Measurements from ENCODE around the gene ZMYND10.

The ZMYND10 gene

DNA sequence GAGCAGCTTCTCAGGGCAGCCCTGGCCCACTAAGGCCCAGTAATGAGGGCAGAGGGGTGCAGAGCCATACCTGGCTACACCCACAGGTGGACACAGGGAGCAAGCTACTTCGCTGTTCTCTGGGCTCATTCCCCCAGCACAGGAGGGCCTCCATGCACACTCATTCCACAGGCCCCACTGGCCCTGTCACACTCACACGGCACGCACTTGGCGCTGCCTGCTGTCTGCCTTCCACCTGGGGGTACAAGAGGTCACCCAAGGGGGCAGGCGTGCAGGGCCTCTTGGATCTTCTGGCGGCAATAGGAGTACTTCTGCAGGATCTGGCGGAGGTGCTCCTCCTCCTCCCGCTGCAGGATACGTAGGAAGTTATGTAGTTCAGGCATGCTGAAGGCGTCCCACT, 15.2 kb downstream of the ZMYND10 start:
- H3K27me3 ChIP-seq (ENCODE audit: low read depth, low read length), result no peaks in the 10 kb centered on the region
- H3K36me3 ChIP-seq (ENCODE audit: control insufficient read depth in 1 of 2, insufficient read depth in 2 of 2, low read length in 2 of 2), result peaks cover 20 to 36% of the 10 kb centered on the region in 2 donors
- no peaks in the 10 kb centered on the region for H3K9me3 ChIP-seq (ENCODE audit: control insufficient read depth in 1 of 2, low read length in 2 of 2)
- no peak overlapping the region for H3K27ac ChIP-seq (ENCODE audit: low read length)
- H3K4me3 ChIP-seq (ENCODE audit: low read depth in 1 of 2, low read length in 2 of 2), result no peak overlapping the region
- peaks cover 11 to 29% of the 10 kb centered on the region in 2 donors for H3K4me1 ChIP-seq (ENCODE audit: control insufficient read depth in 1 of 2, insufficient read depth in 2 of 2, low read length in 2 of 2)

DNA sequence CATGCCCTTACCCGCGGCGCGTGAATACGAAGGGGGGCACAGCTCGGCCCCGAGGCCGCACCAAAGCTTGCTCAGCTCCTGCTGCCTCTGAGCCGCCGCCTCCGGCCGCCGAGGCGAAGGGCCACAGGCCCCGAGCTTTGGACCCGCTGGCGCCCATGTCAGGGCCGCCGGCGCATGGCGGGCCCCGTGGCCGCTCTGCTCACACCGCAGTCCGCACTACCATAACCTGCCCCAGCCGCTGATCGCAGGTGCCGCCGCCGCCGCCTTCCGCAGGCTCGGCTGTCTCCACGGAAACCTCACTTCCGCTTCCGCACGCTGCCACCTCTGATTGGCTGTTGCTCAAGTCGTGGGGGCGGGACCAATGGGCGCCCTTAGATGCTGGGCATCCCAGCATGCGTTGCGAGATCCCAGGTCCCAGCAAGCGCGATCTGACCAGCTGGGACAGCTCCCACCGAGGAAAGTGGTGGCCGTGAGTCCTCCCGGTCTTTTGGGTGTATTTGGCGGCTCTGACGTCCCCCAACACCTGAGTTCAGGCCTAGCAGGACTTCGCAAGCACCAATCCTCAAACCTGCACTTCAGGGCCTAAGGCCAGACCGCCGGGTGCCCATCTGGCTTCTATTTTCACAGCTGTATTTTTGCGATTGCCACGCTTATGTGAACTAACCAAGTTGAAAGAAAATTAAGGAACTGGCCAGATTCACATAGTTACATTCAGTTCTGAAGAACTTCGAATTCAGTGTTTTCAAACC, 17.4 kb downstream of the ZMYND10 start, which contains the start of gene TUSC2:
TSS of gene TUSC2 (minus strand) at position 281 of the 749 bp plus-strand sequence. CDS start at position 157, 124 bp downstream.
- Histone ChIP-seq H3K27me3 (ENCODE audit: low read depth, low read length) (no peaks in the 10 kb centered on the region), H3K36me3 (ENCODE audit: control insufficient read depth in 1 of 2, insufficient read depth in 2 of 2, low read length in 2 of 2) (peaks cover 20 to 41% of the 10 kb centered on the region in 2 donors), H3K9me3 (ENCODE audit: control insufficient read depth in 1 of 2, low read length in 2 of 2) (no peaks in the 10 kb centered on the region), H3K4me1 (ENCODE audit: control insufficient read depth in 1 of 2, insufficient read depth in 2 of 2, low read length in 2 of 2) (peaks cover 15 to 39% of the 10 kb centered on the region in 2 donors), H3K27ac (ENCODE audit: low read length) (peak within 1 kb of the TSS; percentile 80), H3K4me3 (ENCODE audit: low read depth in 1 of 2, low read length in 2 of 2) (peak within 1 kb of the TSS; percentile 81 to 98)

DNA sequence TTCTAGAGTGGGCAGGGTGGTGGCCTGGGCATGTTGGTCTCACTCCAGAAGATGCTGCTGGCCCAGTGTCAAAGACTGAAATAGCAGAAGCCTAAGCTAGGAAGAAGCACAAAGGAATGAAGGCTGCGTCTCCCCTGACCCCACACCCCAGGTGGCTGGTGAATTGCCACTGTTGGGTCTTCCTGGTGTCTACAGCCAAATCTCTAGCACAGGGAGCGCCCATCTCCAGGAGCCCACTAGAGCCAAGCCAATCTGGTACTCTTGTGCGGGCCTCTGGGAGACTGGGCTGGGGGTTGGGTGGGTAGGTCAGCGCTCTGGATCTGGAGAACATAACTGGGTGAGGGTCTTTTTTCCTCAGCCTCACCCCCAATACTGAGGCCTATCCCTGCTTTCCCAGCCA, 18.4 kb downstream of the ZMYND10 start:
- Histone ChIP-seq H3K4me1 (ENCODE audit: control insufficient read depth in 1 of 2, insufficient read depth in 2 of 2, low read length in 2 of 2) (peaks cover 15 to 44% of the 10 kb centered on the region in 2 donors), H3K9me3 (ENCODE audit: control insufficient read depth in 1 of 2, low read length in 2 of 2) (no peaks in the 10 kb centered on the region), H3K27ac (ENCODE audit: low read length) (peak overlapping the region; percentile 80), H3K4me3 (ENCODE audit: low read depth in 1 of 2, low read length in 2 of 2) (peak overlapping the region; percentile 81 to 98), H3K27me3 (ENCODE audit: low read depth, low read length) (no peaks in the 10 kb centered on the region), H3K36me3 (ENCODE audit: control insufficient read depth in 1 of 2, insufficient read depth in 2 of 2, low read length in 2 of 2) (peaks cover 20 to 41% of the 10 kb centered on the region in 2 donors)

DNA sequence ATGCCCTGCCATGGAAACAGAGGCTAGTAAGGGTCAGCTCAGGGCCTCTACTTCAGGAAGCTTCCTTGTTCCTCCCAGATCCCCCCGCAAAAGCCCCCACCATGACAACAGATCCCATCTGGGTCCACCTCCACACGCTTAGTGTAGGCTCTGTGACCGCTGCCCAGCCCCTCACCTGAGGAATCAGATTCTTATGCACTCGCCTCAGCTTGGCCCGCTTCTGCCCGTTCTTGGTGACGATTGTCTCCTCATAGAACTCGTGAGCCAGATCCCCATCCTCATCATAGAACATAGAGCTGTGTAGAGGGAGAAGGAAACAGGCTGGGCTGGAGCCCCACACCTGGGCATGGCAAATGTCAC, 19.4 kb downstream of the ZMYND10 start:
- H3K4me3 ChIP-seq (ENCODE audit: low read depth in 1 of 2, low read length in 2 of 2), result no peak overlapping the region
- H3K36me3 ChIP-seq (ENCODE audit: control insufficient read depth in 1 of 2, insufficient read depth in 2 of 2, low read length in 2 of 2), result peaks cover 18 to 32% of the 10 kb centered on the region in 2 donors
- H3K27ac ChIP-seq (ENCODE audit: low read length), result no peak overlapping the region
- peaks cover 15 to 49% of the 10 kb centered on the region in 2 donors for H3K4me1 ChIP-seq (ENCODE audit: control insufficient read depth in 1 of 2, insufficient read depth in 2 of 2, low read length in 2 of 2)
- H3K9me3 ChIP-seq (ENCODE audit: control insufficient read depth in 1 of 2, low read length in 2 of 2), result no peaks in the 10 kb centered on the region
- no peaks in the 10 kb centered on the region for H3K27me3 ChIP-seq (ENCODE audit: low read depth, low read length)

DNA sequence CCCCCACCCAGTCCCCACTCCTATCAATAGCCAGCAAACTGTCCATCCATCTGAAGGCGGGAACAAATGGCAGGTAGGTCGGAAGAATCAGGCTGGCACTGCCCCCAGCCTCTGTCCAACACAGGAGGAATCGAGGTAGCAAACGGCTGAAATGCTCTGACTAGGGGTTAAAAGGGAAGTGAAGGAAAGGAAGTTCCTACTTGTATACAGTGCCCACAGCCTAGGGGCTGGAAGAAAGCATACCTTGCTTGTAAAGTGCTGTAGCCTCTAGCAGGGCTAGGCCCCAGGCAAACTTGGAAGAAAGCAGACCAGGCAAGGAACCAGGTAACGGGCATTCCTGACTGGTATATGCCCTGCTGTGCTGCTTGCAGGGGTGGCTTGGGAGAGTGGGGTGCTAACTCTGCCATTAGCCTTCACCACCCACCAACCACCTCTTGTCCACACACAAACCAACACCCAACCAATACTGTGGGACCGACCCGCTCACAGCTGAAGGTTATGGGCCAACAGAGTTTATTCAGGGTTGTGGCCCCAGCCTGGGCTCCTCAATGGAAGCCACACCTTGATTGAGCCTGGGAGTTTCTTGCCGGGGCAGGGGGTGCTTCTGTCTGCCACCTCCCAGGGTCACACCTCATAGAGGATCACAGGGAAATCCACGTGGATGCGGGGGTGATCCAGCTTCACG, 19.9 kb downstream of the ZMYND10 start:
- peaks cover 15 to 49% of the 10 kb centered on the region in 2 donors for H3K4me1 ChIP-seq (ENCODE audit: control insufficient read depth in 1 of 2, insufficient read depth in 2 of 2, low read length in 2 of 2)
- no peaks in the 10 kb centered on the region for H3K27me3 ChIP-seq (ENCODE audit: low read depth, low read length)
- no peak overlapping the region for H3K4me3 ChIP-seq (ENCODE audit: low read depth in 1 of 2, low read length in 2 of 2)
- H3K9me3 ChIP-seq (ENCODE audit: control insufficient read depth in 1 of 2, low read length in 2 of 2), result no peaks in the 10 kb centered on the region
- H3K27ac ChIP-seq (ENCODE audit: low read length), result no peak overlapping the region
- H3K36me3 ChIP-seq (ENCODE audit: control insufficient read depth in 1 of 2, insufficient read depth in 2 of 2, low read length in 2 of 2), result peaks cover 13 to 26% of the 10 kb centered on the region in 2 donors

DNA sequence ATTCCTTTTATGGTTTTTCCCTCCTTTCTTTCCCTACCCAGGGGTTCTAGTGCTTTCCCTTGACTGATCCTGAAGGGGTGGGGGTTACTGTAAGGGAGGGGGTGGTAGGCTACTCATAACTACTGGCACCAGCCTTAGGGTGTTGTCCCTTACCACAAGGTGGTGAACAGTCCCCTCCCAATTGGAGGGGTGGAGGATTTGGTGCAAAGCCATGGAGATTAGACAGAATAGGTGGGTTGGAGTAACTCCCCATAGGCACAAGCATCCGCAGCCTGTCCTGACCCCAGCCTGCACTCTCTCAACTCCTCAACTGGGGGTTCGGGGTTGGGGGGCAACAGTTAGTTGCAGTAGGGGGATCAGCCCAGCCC, 20.4 kb downstream of the ZMYND10 start:
- no peak overlapping the region for H3K4me3 ChIP-seq (ENCODE audit: low read depth in 1 of 2, low read length in 2 of 2)
- H3K36me3 ChIP-seq (ENCODE audit: control insufficient read depth in 1 of 2, insufficient read depth in 2 of 2, low read length in 2 of 2), result peaks cover 7 to 21% of the 10 kb centered on the region in 2 donors
- H3K27ac ChIP-seq (ENCODE audit: low read length), result peak overlapping the region; percentile 8
- no peaks in the 10 kb centered on the region for H3K27me3 ChIP-seq (ENCODE audit: low read depth, low read length)
- H3K9me3 ChIP-seq (ENCODE audit: control insufficient read depth in 1 of 2, low read length in 2 of 2), result no peaks in the 10 kb centered on the region
- peaks cover 20 to 54% of the 10 kb centered on the region in 2 donors for H3K4me1 ChIP-seq (ENCODE audit: control insufficient read depth in 1 of 2, insufficient read depth in 2 of 2, low read length in 2 of 2)

DNA sequence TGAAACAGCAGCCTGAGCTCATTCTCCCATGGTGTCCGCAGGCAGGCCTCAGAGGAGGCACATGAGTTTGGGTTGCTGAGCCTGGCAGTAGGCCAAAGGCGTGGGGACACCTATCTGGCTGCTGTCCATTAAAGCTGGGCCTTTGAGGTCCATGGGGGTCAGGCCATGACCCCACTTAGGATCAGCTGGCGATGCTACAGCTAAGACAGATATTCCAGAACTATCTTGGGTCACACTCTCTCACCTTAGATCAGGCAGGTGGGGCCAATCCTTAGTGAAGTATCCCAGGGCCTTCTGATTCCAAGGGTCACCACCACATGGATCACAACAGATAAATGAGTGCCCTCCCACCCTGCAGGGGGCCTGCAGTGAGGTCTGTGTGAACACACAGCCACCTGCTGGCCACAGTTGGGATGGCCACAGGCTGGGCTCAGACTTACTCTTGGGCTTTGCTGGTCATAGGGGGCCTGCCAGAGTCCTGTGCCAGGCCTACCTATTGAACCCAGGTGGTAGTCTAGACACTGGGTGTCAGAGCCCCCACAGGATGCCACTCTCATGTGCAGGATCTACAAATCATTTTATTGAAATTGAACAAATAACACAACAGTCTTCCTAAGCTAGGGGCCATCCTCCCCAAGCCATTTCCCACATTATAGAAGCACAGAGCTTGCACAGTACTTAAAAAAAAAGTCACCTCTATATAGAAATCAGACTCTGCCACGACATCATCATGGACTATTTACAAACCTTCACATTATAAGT, 21.0 kb downstream of the ZMYND10 start:
- Histone ChIP-seq H3K4me1 (ENCODE audit: control insufficient read depth in 1 of 2, insufficient read depth in 2 of 2, low read length in 2 of 2) (peaks cover 22 to 59% of the 10 kb centered on the region in 2 donors), H3K27ac (ENCODE audit: low read length) (peak overlapping the region; percentile 46), H3K27me3 (ENCODE audit: low read depth, low read length) (no peaks in the 10 kb centered on the region), H3K4me3 (ENCODE audit: low read depth in 1 of 2, low read length in 2 of 2) (no peak overlapping the region), H3K9me3 (ENCODE audit: control insufficient read depth in 1 of 2, low read length in 2 of 2) (no peaks in the 10 kb centered on the region), H3K36me3 (ENCODE audit: control insufficient read depth in 1 of 2, insufficient read depth in 2 of 2, low read length in 2 of 2) (peaks cover 5 to 17% of the 10 kb centered on the region in 2 donors)

DNA sequence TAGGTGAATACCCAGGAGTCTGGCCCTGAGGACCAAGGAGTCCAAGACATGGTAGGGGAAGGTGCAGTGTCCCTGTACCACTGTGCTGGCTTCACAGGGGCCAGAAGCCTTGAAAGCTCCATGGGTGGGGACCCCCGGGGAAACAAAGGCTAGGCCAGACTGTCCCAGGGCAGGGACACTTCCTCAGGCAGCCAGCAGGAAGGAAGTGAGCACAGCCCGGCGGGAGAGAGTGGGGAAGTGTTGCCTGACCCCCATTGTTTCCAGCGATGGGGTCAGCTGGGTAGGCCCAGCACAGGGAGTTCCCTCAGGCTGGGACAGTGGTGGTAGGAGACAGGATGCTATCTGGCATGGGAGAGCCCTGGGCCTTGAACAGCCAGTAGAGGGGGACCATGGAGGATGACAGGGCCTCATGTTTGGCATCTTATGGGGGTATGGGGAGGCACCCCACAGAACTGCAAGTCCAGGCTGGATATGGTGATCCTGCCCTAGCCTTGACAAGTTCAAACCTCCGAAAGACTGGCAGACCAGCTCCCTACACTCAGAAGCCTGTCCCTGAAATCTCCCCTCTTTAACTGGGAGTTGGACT, 21.8 kb downstream of the ZMYND10 start:
- Histone ChIP-seq H3K4me1 (ENCODE audit: control insufficient read depth in 1 of 2, insufficient read depth in 2 of 2, low read length in 2 of 2) (peaks cover 27 to 66% of the 10 kb centered on the region in 2 donors), H3K27ac (ENCODE audit: low read length) (peak overlapping the region; percentile 91), H3K27me3 (ENCODE audit: low read depth, low read length) (no peaks in the 10 kb centered on the region), H3K36me3 (ENCODE audit: control insufficient read depth in 1 of 2, insufficient read depth in 2 of 2, low read length in 2 of 2) (peaks cover 9 to 22% of the 10 kb centered on the region in 2 donors), H3K9me3 (ENCODE audit: control insufficient read depth in 1 of 2, low read length in 2 of 2) (no peaks in the 10 kb centered on the region), H3K4me3 (ENCODE audit: low read depth in 1 of 2, low read length in 2 of 2) (no peak overlapping the region)

DNA sequence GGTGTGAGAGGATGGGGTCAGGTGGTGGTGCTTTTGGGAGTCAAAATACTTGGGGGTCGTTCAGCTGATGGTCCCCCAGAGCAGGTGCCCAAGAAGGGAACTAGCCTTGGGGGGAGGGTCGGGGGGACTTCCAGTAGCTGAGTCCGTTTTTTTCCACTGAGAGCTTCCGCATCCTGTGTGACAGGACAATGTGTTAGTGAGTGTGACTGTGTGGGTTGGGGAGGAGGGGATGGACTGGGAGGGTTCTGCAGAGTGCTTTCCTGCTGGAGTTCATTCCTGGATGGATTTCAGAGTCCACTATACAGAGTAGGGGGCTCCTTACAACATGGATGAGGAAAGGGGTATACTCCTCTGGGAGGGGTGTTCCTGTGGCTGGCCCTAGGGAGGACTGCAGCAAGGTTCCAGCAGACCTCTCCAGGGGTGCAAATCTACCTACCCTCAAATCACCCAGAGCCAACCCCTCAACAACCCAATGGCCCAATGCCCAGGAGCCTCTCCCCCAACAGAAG, 22.4 kb downstream of the ZMYND10 start:
- Histone ChIP-seq H3K9me3 (ENCODE audit: control insufficient read depth in 1 of 2, low read length in 2 of 2) (no peaks in the 10 kb centered on the region), H3K4me3 (ENCODE audit: low read depth in 1 of 2, low read length in 2 of 2) (no peak overlapping the region), H3K27me3 (ENCODE audit: low read depth, low read length) (no peaks in the 10 kb centered on the region), H3K36me3 (ENCODE audit: control insufficient read depth in 1 of 2, insufficient read depth in 2 of 2, low read length in 2 of 2) (peaks cover 13 to 28% of the 10 kb centered on the region in 2 donors), H3K27ac (ENCODE audit: low read length) (peak overlapping the region; percentile 91), H3K4me1 (ENCODE audit: control insufficient read depth in 1 of 2, insufficient read depth in 2 of 2, low read length in 2 of 2) (peaks cover 26 to 68% of the 10 kb centered on the region in 2 donors)

DNA sequence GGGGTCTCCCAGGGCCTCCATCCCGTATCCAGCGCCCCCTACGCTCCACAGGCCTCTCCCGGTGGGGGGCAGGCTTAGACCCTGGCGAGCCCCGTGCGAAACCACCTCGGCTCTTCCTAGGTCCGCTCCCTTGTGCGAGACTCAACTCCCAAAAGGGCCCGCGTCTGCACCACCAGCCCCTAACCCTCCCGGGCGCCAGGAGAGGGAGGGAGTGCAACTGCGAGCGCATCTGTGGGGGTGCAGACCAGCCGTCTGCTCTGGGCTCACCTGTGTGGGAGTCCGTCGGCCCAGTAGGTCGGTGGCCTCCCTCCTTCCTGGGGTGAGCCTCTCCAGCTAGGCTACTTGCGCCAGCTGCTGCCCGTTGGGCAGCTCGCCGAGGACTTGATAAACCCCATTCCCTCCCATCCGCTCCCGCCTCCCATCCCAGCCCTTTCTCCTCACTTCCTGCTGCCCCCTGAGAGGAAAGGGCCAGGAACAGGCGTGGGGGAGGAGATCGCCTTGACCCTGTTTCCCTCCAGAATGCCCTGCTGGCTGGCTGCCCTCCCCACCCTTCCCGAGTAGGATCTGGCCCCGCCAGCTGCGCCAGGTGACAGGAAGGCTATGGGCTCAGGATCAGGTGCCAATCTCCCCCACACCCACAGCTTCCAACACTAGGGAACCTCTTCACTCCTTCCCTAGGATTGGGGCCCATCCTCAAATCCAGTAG, 23.0 kb downstream of the ZMYND10 start, which contains the start of gene HYAL2:
TSS of gene HYAL2 (minus strand) at position 360 of the 706 bp plus-strand sequence. CDS start 2,256 bp downstream, outside the sequence.
- H3K4me3 ChIP-seq (ENCODE audit: low read depth in 1 of 2, low read length in 2 of 2), result peak within 1 kb of the TSS; percentile 87 to 95
- H3K4me1 ChIP-seq (ENCODE audit: control insufficient read depth in 1 of 2, insufficient read depth in 2 of 2, low read length in 2 of 2), result peaks cover 30 to 71% of the 10 kb centered on the region in 2 donors
- H3K36me3 ChIP-seq (ENCODE audit: control insufficient read depth in 1 of 2, insufficient read depth in 2 of 2, low read length in 2 of 2), result peaks cover 14 to 28% of the 10 kb centered on the region in 2 donors
- no peaks in the 10 kb centered on the region for H3K27me3 ChIP-seq (ENCODE audit: low read depth, low read length)
- peak within 1 kb of the TSS; percentile 91 for H3K27ac ChIP-seq (ENCODE audit: low read length)
- no peaks in the 10 kb centered on the region for H3K9me3 ChIP-seq (ENCODE audit: control insufficient read depth in 1 of 2, low read length in 2 of 2)

Data from muscle layer of duodenum (tissue), 2 donors.